ENCODE results near the gene PPP3CA. TPM values are rescaled to one million over a fixed set of nuclear protein-coding genes. Genes with fewer than 3 reads are reported as not detected.

Gene PPP3CA
- total RNA-seq, 1 experiment from 2014 or later: 133 TPM

DNA sequence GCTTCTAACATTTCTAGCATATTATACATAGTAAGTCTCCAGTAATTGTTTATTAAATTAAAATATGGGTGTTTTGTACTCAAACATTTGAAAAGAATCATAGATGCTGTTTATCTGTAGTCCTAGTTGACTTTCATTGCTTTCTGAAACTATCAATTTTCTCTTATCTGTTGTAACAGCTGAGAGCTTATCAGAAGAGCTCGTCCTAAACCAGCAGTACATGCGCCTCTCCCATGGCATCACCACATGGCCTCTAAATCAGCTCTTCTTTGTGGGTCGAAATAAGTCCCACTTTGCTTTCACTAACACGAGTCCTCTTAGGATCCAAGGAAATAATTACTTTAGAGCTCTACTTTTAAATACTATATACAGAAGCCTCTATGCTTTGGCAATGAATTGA is 55.1 kb downstream of the PPP3CA start:
- RAD21 ChIA-PET (ENCODE audit: low non-redundant PET in 1 of 2, low total read pairs in 2 of 2, uncharacterized antibody in 2 of 2, unreplicated experiment in 2 of 2): interaction anchor here in 1 of 2 experiments (0.7 kb wide), 1 partner anchor 556 kb away, joined by 3 read pairs; no protein-coding TSS in a partner anchor
- TF ChIP-seq EGR1 (IDR thresholded peaks at IDR 0.05; ENCODE audit: low read depth) (no peak), POLR2A (IDR thresholded peaks at IDR 0.05; ENCODE audit: borderline replicate concordance, extremely low read depth, insufficient read depth, insufficient read length) (no peak), POLR2AphosphoS5 (IDR thresholded peaks at IDR 0.05; ENCODE audit: low read depth, low read length) (no peak), EZH2 (IDR thresholded peaks at IDR 0.05) (no peak), ELF1 (IDR thresholded peaks at IDR 0.05; ENCODE audit: borderline replicate concordance, low read depth) (no peak), RAD21 (IDR thresholded peaks at IDR 0.05; ENCODE audit: low read depth) (no peak), EZH2phosphoT487 (IDR thresholded peaks at IDR 0.05; ENCODE audit: borderline replicate concordance) (no peak), ZBTB33 (IDR thresholded peaks at IDR 0.05; ENCODE audit: extremely low read depth, insufficient replicate concordance, low read length) (no peak), REST (IDR thresholded peaks at IDR 0.05; ENCODE audit: low read depth) (no peak), ZNF274 (IDR thresholded peaks at IDR 0.05; ENCODE audit: low read depth, low read length) (no peak), SP1 (IDR thresholded peaks at IDR 0.05; ENCODE audit: low read depth) (no peak), SIN3A (IDR thresholded peaks at IDR 0.05; ENCODE audit: low read depth) (no peak), FOSL1 (IDR thresholded peaks at IDR 0.05; ENCODE audit: low read depth) (no peak), MAX (IDR thresholded peaks at IDR 0.05) (no peak)
- intact Hi-C loops (cut with micrococcal nuclease): no loop called here
- peaks cover 76% of the 10 kb centered on the region for H3K79me2 ChIP-seq (ENCODE audit: insufficient read depth, low read length)
- no peak overlapping the region for H2AFZ ChIP-seq (ENCODE audit: low read depth, low read length, poor library complexity, severe bottlenecking)
- no peaks in the 10 kb centered on the region for H3K36me3 ChIP-seq (ENCODE audit: control insufficient read depth in 1 of 2, insufficient read depth in 2 of 2, low read length in 2 of 2)
- no peak overlapping the region for H3K9ac ChIP-seq (ENCODE audit: low read length)
- ATAC-seq (no peak), DNase-seq (ENCODE audit: low read depth, low spot score) (no peak)
- no peaks in the 10 kb centered on the region for H3K9me2 ChIP-seq (ENCODE audit: insufficient read depth)
- H3K4me1 ChIP-seq (ENCODE audit: control insufficient read depth in 1 of 2, insufficient read depth in 2 of 2, low read length in 2 of 2): peaks cover 0 to 2% of the 10 kb centered on the region in 2 experiments; a peak in 2 of 4 replicates
- no peaks in the 10 kb centered on the region for H3K27me3 ChIP-seq (ENCODE audit: insufficient read depth, low read length)
- POLR2A ChIA-PET: no interaction called here
- H3K9me3 ChIP-seq (ENCODE audit: control insufficient read depth in 1 of 2, insufficient read depth in 1 of 2, low read depth in 1 of 2, low read length in 2 of 2): no peaks in the 10 kb centered on the region
- H4K20me1 ChIP-seq (ENCODE audit: insufficient read depth): no peaks in the 10 kb centered on the region
- CTCF ChIA-PET: no interaction called here
- no peak overlapping the region for H3K4me3 ChIP-seq (replicated peaks in 1 of 2; ENCODE audit: low read depth in 1 of 2, low read length in 2 of 2)
- no TSS peak for BruUV-seq (replicated peaks)
- no peak overlapping the region for H3K27ac ChIP-seq (ENCODE audit: low read depth, low read length)
- H3K4me2 ChIP-seq (ENCODE audit: low read length): no peak overlapping the region

Data from HCT116 (cell line).